Type B pancreatic cell (in vitro differentiated cells): ENCODE data around the gene CBARP. TPM values are rescaled to one million over a fixed set of nuclear protein-coding genes. Genes with fewer than 3 reads are reported as not detected.
"Not testable (repeated sequence)": the region's sequence is repeated elsewhere in the genome, so short reads cannot be mapped to it uniquely, and the experiment has no call there.

Source experiments
- DNase-seq: peaks from one replicate; pipeline ENCODE4 v3.0.0; 2021; ENCODE audit warnings: mixed read lengths; ENCODE audit not compliant: unreplicated experiment; ENCODE audit errors: extremely low spot score
- H3K27ac Mint-ChIP-seq: 2 replicates; pipeline ENCODE4 v1.8.0; 2021; ENCODE audit warnings: mild to moderate bottlenecking, mixed read lengths
- H3K27me3 Mint-ChIP-seq: 2 replicates; pipeline ENCODE4 v1.8.0; 2021; ENCODE audit warnings: mixed read lengths
- H3K36me3 Mint-ChIP-seq: 2 replicates; pipeline ENCODE4 v1.8.0; 2021; ENCODE audit warnings: mixed read lengths
- H3K4me1 Mint-ChIP-seq: one replicate; pipeline ENCODE4 v1.8.0; 2021; ENCODE audit warnings: mixed read lengths; ENCODE audit not compliant: unreplicated experiment
- H3K4me3 Mint-ChIP-seq: 2 replicates; pipeline ENCODE4 v1.8.0; 2021; ENCODE audit warnings: mild to moderate bottlenecking, mixed read lengths
- H3K9me3 Mint-ChIP-seq: 2 replicates; pipeline ENCODE4 v1.8.0; 2021; ENCODE audit warnings: mixed read lengths
- total RNA-seq: library from RNA; stranded (reverse); gene quantifications from 2 replicates; pipeline ENCODE4 v1.2.1, GENCODE V29; 2021; ENCODE audit warnings: low replicate concordance
- TF ChIP-seq, protein P1 (sequence below): fragments of 200-600 bp; sonication (generic); conservative IDR thresholded peaks from 2 replicates; pipeline ENCODE4 v1.5.0; 2021; ENCODE audit warnings: antibody characterized with exemption, mild to moderate bottlenecking

CBARP gene
- total RNA-seq, 1 donor from 2014 or later: 10.8 TPM

- no peaks in the 10 kb centered on the region for H3K4me1 Mint-ChIP-seq
- H3K36me3 Mint-ChIP-seq: peaks cover 4% of the 10 kb centered on the region
- H3K9me3 Mint-ChIP-seq: no peaks in the 10 kb centered on the region
- no peaks in the 10 kb centered on the region for H3K27me3 Mint-ChIP-seq
- DNase-seq: peak; percentile 93
- peak overlapping the region; percentile 66 for H3K27ac Mint-ChIP-seq
- TF ChIP-seq, protein P1, sequence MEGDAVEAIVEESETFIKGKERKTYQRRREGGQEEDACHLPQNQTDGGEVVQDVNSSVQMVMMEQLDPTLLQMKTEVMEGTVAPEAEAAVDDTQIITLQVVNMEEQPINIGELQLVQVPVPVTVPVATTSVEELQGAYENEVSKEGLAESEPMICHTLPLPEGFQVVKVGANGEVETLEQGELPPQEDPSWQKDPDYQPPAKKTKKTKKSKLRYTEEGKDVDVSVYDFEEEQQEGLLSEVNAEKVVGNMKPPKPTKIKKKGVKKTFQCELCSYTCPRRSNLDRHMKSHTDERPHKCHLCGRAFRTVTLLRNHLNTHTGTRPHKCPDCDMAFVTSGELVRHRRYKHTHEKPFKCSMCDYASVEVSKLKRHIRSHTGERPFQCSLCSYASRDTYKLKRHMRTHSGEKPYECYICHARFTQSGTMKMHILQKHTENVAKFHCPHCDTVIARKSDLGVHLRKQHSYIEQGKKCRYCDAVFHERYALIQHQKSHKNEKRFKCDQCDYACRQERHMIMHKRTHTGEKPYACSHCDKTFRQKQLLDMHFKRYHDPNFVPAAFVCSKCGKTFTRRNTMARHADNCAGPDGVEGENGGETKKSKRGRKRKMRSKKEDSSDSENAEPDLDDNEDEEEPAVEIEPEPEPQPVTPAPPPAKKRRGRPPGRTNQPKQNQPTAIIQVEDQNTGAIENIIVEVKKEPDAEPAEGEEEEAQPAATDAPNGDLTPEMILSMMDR: peak; percentile 90
- H3K4me3 Mint-ChIP-seq: peak overlapping the region; percentile 84
These were observed 11.0 kb upstream of the CBARP start for GRCh38 chr19:1248786-1249297.

- DNase-seq: no peak
- peaks cover 4% of the 10 kb centered on the region for H3K36me3 Mint-ChIP-seq
- H3K9me3 Mint-ChIP-seq: no peaks in the 10 kb centered on the region
- peak within 1 kb of the TSS; percentile 84 for H3K4me3 Mint-ChIP-seq
- peak within 1 kb of the TSS; percentile 66 for H3K27ac Mint-ChIP-seq
- no peaks in the 10 kb centered on the region for H3K27me3 Mint-ChIP-seq
- TF ChIP-seq, protein P1: no peak
- no peaks in the 10 kb centered on the region for H3K4me1 Mint-ChIP-seq
These were observed 10.5 kb upstream of the CBARP start, which contains the start of gene MIDN for GRCh38 chr19:1248139-1248785. MIDN (plus strand) TSS chr19:1248583; CDS start chr19:1250297, 1,714 bp downstream.

DNA sequence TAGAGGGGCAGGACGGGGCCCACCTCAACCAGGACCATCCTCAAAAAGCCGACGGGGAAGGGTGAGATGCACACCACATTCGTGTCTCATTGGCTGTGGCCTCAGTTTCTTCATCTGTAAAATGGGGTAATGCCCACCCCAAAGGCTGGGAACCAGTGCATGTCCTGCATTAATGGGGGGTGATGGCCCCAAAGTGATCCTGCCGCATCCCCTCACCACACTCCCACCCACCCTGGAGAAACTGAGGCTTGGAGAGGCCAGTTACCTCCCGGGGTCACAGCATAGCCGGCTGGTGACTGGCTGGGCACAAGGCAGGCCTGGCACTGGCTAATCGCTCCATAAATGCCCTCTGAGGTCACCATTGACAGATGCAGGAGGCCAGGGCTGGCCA lies 9.9 kb upstream of the CBARP start:
- Mint-ChIP-seq H3K27me3 (no peaks in the 10 kb centered on the region), H3K4me3 (peak overlapping the region; percentile 31), H3K27ac (no peak overlapping the region), H3K4me1 (no peaks in the 10 kb centered on the region), H3K9me3 (no peaks in the 10 kb centered on the region), H3K36me3 (peaks cover 4% of the 10 kb centered on the region)
- TF ChIP-seq, protein P1: no peak
- DNase-seq: no peak

DNA sequence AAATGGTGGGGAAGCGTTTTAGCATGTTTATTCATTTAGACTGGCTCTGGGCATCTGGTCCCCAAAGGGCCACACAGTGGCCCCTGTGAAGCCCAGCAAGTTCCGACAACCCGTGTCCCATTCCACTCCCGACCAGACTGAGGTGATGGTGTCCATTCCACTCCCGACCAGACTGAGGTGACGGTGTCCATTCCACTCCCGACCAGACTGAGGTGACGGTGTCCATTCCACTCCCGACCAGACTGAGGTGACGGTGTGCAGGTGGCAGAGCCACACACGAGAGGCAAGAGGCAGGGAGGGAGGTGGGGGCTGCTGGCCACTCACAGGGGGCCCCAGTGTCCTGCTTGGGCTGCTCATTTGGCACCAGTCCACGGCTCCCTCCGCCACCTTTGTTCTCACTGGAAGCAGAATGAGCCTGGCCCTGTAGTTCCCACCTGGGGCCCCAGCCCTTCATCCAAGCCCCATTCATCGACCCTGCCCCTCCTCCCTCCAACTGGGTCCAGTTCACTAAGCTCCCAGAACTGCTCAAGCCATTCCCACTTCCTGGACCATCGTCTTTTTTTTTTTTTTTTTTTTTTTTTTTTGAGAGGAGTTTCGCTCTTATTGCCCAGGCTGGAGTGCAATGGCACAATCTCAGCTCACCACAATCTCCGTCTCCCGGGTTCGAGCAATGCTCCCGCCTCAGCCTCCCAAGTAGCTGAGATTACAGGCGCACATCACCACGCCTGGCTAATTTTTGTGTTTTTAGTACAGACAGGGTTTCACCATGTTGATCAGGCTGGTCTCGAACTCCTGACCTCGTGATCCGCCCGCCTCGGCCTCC lies 8.7 kb upstream of the CBARP start:
- H3K36me3 Mint-ChIP-seq, H3K27me3 Mint-ChIP-seq, H3K9me3 Mint-ChIP-seq, H3K4me1 Mint-ChIP-seq, DNase-seq: not testable (repeated sequence)
- H3K27ac Mint-ChIP-seq: peak overlapping the region; percentile 50
- H3K4me3 Mint-ChIP-seq: peak overlapping the region; percentile 63

DNA sequence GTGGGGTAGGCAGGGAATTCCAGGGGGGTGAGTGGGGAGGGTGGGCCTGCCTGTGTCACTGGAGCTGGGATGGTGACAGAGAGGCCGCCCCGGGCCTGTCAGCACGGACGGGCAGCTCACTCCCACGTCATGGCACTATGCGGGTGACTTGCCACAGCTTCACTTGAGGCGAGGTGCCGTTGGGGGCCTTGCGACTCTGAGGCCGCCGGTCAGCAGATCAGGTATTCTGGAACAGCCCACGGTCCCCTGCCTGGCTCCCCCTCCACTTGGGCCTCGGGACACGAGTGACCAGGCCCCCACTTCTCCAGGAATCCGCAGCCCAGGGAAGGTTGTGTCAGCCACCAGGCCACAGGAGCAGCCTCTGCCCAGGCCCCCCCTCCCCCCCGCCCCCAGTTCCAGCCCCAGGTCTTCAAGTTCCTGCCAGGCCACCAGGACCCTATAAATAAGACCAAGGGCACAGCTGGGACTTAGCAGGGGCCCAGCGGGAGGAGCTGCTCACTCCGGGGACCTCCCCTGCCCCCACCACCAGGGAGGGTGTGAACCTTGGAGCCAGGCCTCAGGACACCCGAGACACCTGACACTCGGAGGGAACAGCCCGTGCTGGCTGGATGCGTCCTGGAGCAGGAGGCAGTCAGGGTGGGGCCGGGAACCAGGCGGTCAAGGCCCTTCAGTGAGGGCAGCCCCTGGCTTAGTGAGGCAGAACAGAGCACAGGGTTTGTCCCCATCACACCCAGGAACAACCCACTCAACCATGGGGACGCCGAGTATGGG lies 7.9 kb upstream of the CBARP start:
- H3K9me3 Mint-ChIP-seq: no peaks in the 10 kb centered on the region
- TF ChIP-seq, protein P1: no peak
- no peak for DNase-seq
- H3K36me3 Mint-ChIP-seq: no peaks in the 10 kb centered on the region
- H3K27me3 Mint-ChIP-seq: no peaks in the 10 kb centered on the region
- H3K27ac Mint-ChIP-seq: no peak overlapping the region
- no peak overlapping the region for H3K4me3 Mint-ChIP-seq
- H3K4me1 Mint-ChIP-seq: peaks cover 5% of the 10 kb centered on the region
